Retina (tissue), 1 donor: ENCODE results near the gene ZNF202.
"Not testable (repeated sequence)": the region's sequence is repeated elsewhere in the genome, so short reads cannot be mapped to it uniquely, and the experiment has no call there.

Experiments
- DNase-seq: peaks from one replicate; pipeline ENCODE4 v3.0.0-alpha.2; 2016

ZNF202 gene

DNA sequence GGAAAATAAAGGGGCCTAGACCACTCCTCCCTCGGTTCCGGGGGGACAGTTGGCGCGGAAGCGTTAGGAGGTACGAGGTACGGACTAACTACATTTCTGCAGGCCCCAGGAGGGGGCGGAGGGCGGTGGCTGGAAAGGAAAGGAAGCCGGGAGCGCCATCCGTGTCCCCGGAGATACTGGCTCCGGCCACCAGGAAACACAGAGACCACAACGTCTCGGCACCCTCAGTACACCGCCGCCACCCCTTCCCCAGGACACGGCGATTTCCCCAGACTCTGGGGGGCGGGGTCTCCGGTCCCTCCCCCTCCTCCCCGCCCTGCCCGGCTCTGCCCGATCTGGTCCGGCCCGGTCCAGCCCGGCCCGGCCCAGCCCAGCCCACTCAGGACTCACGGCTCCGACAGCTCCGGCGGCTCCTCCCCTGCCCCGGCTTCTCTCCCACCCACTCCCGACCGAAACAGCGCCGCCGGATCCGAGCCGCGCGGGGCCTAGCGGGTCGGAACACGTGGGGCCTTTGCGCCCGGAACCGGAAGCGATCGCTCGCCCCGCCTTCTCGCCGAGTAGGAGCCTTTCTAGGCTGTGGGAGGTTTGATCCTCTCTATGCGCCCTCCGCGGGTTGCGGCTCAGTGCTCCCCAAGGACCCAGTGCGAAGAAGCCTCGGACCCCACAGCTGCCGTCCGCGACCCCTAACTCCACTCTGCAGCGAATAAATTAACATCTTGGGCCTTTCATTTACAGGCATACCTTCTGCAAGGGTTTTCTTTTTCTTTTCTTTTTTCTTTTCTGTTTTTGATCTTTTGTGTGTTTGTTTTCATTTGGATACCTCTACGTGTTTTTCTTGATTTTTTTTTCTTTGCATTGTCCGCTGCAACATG is at the start of gene ZNF202:
Gene ZNF202, minus strand, starts transcription at position 502 of the 872 bp plus-strand sequence. CDS start 10,772 bp downstream, outside the sequence.
- peak; percentile 94 for DNase-seq

DNA sequence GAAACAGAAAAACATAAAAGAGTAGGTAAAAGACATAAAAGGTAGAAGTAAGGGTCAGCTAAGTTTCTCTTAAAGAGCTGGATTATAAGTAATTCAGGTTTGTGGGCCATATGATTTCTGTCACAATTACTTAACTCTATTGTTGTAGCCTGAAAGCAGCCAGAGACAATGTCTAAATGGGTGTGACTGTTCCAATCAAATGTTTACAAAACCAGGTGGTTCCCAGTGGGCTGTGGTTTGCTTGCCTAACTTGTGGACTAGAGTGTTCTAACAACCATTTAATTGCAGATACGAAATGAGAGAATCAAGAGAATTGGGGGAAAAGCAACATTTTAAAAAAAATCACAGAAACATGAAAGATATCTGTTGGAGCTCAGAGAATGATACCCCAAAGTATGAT is 42.1 kb upstream of the ZNF202 start:
- DNase-seq, result no peak

DNA sequence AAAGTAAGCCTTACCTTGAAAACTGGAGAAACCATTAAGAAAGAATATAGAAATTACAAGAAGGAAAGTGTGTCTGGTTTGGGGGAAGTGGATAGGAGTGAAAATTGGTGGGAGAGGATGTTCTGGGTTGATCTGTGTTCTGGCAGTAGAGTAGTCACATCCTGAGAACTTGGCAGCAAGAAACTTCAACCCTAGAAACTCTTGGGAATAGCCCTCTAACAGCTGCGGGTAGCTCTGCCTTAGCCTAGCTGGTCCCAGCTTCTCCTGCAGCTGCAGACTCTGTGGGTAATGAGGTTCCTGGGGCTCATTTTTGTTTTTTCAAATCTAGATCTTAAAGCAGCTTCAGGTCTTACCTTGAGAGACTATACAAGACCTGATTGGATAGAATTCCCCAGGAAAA is 37.1 kb upstream of the ZNF202 start:
- DNase-seq, result no peak

DNA sequence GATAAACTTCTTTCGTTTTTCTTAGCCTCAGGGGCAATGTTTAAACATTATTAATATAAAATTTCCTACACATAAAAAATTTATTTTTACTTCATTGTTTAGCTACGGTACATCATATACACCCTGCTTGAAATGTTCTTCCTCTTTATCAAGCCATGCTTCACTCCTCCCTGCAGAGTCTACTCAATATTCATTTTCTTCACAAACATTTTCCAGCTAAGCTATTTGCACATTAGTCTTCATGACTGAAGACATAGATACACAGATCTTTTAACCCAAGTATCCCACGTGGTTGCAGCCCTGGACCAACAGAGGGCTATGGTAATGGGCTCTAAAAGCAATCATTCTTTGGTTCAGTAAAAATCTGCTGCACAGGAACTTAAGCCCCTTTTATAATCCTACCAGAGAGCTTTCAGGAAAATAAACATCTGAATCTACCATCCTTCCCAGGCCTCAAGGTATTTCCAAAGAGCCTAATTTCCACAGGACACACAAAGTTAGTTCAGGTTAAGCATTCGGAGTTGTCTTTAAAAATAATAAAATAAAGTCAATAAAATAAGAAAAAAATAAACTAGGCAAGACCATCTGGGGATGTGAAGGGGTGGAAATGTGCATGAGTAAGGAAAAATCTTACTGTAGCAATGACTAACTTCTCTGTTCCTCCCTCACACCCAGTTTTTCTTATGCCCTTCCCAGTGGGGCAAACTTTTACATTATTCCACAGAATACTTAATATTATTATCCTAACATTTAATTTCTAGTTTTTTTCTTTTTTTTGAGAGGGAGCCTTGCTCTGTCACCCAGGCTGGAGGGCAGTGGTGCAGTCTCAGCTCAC is 34.5 kb upstream of the ZNF202 start:
- no peak for DNase-seq

DNA sequence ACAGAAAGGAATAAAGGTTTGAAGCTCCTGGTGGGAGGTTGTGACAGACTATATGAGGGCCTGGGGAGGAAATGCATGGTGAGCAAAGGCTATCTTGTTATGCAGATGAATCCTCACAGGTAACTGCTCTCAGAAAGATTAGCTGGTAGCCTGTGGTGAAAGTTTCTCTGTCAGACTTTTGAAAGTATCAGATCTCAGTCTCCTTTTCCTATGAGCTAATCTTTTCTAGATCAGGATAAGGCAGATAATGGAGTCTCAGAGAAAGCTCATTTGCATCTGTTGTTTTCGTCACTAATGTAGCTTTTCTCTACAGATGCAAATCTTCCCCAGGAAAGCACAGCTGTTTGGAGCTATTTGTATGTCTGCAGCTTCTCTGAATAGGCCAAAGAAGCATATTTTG is 33.8 kb upstream of the ZNF202 start:
- no peak for DNase-seq

DNA sequence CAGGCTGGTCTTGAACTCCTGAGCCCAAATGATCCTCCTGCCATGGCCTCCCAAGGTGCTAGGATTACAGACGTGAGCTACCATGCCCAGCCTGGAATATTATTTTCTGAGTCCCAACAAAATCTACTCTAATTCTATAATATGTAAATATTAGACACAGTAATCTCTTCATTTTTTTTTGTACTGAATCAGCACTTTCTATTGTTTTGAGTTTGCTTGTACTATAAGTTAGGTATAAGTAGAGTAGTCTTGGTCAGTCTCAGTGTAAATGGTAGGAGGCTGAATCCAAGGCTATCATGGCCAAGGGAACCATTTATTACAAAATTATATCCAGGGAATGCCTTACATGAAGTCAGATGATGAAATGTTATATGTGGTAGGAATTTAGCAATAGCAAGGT is 32.5 kb upstream of the ZNF202 start:
- DNase-seq, result no peak

DNA sequence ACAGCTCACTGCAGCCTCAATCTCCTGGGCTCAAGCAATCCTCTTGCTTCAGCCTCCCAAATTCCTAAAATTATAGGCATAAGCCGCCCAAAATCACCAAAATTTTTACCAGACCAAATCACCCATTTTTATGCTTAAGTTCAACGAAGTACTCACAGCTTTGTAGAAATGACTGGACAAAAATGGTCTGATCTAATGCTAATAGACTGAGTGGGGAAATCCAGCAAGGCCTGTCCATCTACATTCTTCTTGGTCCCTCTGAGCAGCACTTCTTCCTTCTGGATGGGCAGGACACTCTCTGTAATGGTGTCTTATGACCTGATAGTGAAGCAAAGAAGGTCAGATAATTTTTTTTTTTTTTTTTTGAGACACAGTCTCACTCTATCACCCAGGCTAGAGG is 31.6 kb upstream of the ZNF202 start:
- DNase-seq, result no peak

DNA sequence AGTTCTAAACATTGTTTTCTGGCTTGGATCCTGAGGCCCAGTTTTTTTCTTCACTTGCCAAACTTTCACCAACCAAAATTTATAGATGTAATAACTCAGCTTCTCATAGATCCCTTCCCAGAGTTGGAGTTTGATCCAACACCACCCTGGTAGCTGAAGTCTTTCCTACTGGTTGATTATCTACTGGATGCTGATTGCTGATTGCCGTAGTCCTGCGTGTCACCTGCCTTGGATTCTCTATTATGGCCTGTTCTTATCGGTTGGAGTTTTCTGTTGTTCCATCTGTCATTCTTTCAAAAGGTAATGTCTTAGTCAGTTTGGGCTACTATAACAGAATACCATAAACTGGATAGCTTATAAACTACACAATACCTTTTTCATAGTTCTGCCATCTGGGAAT is 30.2 kb upstream of the ZNF202 start:
- no peak for DNase-seq

DNA sequence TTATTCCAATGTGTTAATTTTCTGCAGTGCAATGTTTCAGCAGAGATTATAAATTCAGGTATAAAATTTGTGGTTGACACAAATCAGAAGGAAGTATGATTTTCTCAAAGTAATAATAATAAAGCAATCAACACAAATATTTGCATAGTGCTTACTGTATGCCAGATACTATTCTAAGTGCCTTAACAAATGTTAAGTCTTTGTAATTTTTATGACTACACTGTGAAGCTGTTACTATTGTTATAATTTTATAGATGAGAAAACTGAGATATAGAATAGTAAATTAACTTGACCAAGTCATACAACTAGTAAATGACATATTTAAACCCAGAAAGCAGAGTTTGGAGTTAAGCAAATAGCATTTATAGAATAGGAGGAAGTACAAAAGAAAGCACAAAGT is 29.3 kb upstream of the ZNF202 start:
- DNase-seq, result no peak

DNA sequence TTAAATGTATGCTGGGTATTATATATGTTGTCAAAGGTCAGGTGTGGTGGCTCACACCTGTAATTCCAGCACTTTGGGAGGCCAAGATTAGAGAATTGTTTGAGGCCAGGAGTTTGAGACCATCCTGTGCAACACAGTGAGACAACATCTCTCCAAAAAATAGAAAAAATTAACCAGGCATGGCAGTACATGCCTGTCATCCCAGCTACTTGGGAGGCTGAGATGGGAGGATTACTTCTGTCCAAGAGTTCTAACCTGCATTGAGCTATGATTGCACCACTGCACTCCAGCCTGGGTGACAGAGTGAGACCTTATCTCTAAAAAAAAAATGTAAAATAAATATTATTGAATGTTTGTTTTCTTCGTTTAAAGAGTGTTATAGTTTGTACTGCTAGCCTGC is 24.1 kb upstream of the ZNF202 start:
- DNase-seq, result no peak

DNA sequence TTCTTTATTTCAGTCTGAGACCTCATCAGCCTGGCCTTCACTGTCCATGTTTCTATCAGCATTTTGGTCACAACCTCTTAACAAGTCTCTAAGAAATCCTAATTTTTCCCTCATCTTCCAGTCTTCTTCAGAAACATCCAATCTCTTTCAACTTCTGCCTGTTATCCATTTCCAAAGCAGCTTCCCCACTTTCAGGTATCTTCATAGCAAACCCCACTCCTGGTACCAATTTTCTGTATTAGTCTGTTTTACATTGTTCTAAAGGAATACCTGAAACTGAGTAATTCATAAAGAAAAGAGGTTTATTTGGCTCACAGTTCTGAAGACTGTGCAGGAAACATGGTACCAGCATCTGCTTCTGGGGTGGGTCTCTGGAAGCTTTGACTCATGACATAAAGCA is 21.0 kb upstream of the ZNF202 start:
- DNase-seq, result no peak

DNA sequence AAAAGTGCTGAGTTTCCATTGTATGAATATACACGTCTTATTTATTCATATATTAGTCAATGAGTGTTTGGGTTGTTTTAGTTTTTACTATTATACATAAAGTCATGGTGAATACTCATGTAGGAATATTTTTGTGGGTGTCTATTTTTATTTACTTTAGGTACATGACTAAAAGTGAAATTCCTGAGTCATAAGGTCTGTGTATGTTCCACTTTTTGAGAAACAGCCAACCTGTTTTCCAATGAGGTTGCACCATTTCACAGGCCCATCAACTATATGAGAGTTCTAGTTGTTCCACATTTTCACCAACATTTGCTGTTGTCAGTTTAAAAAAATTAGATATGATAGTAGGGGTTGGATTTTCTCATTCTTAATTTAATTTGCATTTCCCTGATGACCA is 19.4 kb upstream of the ZNF202 start:
- DNase-seq, result no peak

DNA sequence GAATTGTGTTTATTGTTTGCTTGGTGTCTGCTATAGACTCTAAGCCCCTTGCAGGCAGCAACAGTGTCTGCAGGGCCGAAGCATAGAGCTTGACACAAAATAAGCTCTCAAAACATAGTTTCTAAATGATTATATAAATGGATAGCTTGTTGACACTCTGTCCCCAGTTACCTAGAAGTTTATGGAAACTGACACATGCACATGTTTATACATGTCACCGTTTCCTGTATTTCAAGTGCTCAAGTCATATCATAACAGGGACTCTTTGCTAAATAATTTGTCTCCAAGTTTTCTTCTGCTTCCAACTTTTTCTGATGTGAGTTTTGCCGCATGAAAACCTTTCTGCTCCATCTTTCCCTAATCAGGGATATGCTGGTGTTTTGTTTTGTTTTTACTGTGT is 16.5 kb upstream of the ZNF202 start:
- no peak for DNase-seq

DNA sequence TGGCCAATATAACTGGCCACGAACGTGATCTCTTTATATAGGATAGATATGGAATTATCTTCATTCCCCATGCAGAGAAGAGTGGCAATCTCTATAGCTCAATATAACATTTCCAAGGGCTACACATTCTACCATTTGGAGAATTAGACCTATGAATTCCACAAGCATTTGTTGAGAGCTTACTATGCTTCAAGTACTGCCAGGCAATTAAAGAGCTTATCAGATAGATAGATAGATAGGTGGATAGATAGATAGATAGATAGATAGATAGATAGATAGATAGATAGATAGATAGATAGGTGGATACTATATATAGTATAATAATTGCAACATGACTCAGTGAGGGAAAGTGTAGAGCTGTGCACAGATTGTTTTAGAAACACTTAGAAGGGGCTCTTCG is 14.4 kb upstream of the ZNF202 start:
- no peak for DNase-seq

DNA sequence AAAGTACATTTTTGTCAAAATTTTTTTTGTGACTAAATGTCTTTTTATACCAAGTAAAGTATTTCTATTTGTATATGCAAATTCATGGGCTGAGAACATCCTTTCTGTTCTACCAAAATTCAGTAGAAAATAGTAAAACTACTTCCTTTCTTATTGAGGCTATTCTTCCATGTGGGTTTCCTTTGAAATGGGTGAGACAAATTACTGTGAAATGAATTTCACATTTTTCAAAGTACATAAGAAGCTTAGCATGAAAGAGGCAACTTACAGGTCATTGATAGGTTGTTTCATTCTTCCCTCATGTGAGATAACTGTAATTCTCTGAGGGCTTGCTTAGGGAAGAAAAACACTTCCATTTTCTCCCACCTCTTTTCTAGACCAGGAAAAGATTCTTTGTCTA is 13.9 kb upstream of the ZNF202 start:
- DNase-seq, result no peak

DNA sequence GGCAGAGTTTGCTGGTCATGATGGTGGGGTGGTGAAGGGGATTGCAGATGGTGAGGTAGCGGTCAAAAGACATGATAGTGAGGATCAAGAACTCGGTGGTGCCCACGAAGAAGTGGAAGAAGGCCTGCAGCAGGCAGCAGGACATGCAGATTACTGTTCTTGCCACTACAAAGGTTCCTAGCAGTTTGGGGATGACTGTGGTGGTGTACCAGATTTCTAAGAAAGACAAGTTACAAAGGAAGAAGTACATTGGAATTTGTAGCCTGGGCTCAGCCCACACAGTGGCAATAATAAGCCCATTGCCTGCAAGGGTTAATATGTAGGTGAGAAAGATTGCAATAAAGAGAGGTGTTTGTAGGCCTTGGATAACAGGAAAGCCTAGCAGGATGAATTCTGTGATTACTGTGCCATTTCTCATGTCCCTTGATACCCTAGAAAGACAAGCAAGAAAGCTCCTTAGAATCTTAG is 12.7 kb upstream of the ZNF202 start, which contains the start of gene OR6X1:
Gene OR6X1, minus strand, starts transcription at position 418 of the 468 bp plus-strand sequence. Its CDS starts 0 bp downstream, at position 418.
- no peak for DNase-seq

DNA sequence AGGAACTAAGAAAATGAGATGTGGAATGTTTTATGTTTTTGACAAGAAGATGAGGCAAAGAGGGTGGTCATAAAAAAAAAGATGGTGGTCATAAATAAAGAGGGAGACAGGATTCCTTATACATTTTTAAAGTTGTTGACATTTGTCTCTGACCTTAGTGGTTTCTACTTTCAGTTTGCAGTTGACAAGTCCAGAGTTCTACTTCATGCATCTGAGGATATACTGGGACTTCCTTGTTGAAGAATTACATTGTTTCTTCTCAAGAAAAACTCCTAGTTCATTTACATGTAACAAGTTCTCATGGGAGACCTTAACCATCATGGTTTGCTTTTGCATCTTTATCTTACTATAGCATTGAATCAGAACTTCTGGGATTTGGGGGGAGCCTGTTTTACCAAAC is 11.7 kb upstream of the ZNF202 start:
- no peak for DNase-seq

DNA sequence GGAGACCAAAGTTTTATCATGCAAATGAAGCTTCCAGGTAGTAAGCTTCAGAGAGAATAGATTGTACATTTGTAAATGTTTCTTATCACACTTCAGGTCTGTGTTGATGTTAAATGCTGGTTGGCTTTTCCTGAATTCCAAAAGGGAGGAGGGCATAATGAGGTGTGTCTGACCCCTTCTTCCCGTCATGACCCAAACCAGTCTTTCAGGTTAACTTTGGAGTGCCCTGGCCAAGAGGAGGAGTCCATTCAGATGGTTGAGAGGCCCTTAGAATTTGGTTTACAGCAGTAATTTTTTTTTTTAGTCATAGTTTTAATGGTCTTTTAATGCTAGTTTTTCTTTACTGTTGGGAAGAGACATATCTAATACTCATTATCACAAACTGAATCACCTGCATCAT is 10.3 kb upstream of the ZNF202 start:
- DNase-seq, result no peak

DNA sequence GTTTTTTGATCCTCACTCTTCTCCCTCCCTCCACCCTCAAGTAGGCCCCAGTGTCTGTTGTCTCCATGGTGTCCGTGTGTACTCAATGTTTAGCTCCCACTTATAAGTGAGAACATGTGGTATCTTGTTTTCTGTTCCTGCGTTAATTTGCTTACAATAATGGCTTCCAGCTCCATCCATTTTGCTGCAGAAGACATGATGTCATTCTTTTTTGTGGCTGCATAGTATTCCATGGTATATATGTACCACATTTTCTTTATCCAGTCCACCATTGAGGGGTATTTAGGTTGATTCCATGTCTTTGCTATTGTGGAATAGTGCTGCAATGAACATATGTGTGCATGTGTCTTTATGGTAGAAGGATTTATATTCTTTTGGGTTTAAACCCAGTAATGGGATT is 6.9 kb upstream of the ZNF202 start:
- not testable (repeated sequence) for DNase-seq

DNA sequence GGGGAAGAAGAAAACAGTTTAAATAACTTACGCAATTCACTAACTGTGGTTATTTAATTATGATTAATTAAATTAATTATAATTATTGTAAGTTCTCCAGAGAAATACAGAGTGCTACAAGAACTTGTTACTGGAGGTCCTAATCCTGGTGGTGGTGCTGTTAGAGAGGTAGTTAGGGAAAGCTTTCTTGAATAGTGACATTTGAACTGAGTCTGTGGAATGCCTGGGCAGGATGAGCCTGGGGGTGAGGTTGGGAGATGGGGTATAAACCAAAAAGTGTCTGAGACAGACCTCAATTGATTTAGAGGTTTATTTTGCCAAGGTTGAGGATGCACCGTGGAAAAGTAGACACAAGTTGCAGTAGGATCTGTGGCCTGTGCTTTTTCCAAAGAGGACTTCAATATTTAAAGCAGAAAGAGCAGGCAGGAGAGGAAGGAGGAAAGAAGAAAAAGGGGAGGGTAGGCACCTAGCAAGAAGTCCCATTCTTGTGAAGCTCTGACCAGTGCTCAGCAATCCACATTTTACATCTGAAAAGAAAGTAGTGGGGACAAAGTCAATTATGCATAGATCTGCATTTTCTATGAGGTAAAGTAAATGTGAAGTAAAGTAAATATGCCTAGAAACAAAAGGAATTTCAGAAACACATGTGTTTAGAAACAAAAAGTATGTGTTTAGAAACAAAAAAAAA is 4.4 kb upstream of the ZNF202 start:
- DNase-seq, result no peak

DNA sequence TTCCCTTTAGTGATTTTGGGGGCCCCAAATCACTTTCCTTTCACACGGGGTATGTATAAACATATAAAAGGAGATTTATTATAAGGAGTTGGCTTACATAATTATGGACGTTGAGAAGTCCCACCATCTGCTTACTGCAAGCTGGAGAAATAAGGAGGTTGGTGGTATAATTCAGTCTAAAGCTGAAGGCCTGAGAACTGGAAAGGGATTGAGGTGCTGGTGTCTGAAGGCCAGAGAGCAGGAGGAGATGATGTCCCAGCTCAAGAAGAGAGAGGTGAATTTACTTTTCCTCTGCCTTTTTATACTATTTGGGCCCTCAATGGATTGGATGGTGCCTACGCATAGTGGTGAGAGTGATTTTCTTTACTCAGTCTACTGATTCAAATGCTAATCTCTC is 1.3 kb upstream of the ZNF202 start:
- no peak for DNase-seq

DNA sequence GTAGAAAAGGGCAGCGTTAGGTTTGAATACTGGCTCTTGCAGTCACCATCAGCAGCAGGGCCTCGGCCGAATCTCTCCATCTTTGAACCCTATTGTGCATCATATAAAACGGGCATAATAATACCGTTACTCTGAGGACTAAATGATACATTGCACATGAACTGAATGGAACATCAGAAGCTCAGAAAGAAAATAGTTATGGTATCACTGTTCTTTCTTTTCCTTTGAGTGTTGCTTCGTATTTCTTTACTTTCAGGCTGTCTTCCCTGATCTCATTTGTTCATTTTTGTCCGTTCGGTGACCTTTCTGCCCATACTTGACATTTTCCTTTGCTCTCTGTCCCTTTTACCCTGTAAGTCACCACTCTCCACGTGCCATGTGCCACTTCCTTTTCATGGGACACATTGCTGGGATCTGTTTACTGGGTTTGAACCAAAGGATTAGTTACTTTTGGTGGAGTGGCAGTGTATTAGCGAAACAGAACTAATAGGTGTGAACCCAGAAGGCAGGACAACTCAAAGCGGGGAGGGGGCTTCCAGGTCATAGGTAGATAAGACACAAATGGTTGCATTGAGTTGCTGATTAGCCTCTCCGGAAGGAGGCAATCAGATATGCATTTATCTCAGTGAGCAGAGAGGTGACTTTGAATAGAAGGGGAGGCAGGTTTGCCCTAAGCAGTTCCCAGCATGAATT is 717 bp upstream of the ZNF202 start:
- DNase-seq, result no peak

DNA sequence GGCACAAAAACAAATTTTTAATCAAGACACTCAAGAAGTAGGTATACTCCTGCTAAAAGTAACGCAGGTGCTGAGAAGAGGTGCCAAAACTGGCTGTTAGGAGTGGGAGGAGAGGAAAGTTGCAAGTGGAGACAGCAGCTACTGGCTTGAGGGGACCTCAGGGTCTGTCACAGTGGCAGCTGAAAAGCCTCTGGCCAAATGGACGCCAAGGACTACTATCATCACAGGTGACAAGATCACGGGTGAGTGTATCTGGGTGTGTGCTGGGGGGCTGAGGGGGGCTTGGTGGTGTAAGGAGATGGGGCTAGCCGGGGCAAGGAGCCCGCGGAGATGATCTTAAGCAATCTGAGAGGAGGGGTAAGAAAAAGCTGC is 687 bp downstream of the ZNF202 start:
- DNase-seq, result no peak
